GM13977 (cell line): ENCODE data around the gene RALGAPA1.

Experiments used
- DNase-seq: peaks from one replicate; pipeline ENCODE4 v3.0.0; 2012; ENCODE audit warnings: low spot score
- in situ Hi-C: fragments of 300-500 bp; cut with MboI; formaldehyde crosslinking; loops from one replicate; pipeline ENCODE4 v1.12.0; 2022; ENCODE audit warnings: low sequenced_read_pairs, low pct_unique_long_range_greater_than_20kb, mixed read lengths, inconsistent platforms; ENCODE audit not compliant: unreplicated experiment
- TF ChIP-seq, protein P1 (sequence below): IDR thresholded peaks from 2 replicates; pipeline ENCODE4 v1.5.1; 2012; ENCODE audit warnings: mild to moderate bottlenecking, control low read depth; ENCODE audit not compliant: insufficient read depth; ENCODE audit errors: extremely low read depth, missing control alignments

RALGAPA1 gene

DNA sequence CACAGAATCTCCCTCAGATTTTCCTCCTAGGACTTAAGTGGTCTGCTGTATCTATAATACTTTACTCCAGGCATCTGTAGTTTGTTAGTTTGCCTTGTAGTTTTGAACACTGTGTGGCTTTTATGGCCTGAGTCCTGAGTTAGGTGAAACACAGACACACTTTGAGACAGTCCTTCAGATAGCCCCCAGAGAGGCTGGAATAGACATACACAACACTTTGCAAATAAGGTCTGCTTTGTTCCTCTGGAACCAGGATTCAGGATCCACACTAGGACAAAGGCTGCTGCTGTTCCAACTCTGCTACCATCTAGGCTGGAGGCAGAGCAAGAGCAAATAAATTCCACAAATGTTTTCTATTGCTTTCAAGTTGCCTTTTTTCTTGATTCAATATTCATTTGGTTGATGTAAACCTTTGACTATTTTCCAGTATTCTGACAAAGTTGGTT is 316.5 kb downstream of the RALGAPA1 start:
- no peak for DNase-seq
- TF ChIP-seq, protein P1, sequence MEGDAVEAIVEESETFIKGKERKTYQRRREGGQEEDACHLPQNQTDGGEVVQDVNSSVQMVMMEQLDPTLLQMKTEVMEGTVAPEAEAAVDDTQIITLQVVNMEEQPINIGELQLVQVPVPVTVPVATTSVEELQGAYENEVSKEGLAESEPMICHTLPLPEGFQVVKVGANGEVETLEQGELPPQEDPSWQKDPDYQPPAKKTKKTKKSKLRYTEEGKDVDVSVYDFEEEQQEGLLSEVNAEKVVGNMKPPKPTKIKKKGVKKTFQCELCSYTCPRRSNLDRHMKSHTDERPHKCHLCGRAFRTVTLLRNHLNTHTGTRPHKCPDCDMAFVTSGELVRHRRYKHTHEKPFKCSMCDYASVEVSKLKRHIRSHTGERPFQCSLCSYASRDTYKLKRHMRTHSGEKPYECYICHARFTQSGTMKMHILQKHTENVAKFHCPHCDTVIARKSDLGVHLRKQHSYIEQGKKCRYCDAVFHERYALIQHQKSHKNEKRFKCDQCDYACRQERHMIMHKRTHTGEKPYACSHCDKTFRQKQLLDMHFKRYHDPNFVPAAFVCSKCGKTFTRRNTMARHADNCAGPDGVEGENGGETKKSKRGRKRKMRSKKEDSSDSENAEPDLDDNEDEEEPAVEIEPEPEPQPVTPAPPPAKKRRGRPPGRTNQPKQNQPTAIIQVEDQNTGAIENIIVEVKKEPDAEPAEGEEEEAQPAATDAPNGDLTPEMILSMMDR = no peak
- in situ Hi-C loops = no loop called here
